HepG2 (cell line): Measurements from ENCODE around the gene CPNE4. TPM values are rescaled to one million over a fixed set of nuclear protein-coding genes. Genes with fewer than 3 reads are reported as not detected.

Experiments used
- ATAC-seq: fragments of 200-7000 bp; cut with Tn5 transposase; 3 replicates; pipeline ENCODE4 v1.9.1; 2020; ENCODE audit warnings: mild to moderate bottlenecking, moderate library complexity
- BruUV-seq: library from RNA; stranded (reverse); fragments of 400-500 nt; replicated peaks from 2 replicates; lab custom pipeline; 2021; lab: Mats Ljungman, UMichigan
- CTCF ChIA-PET: fragments of 300-600 bp; formaldehyde crosslinking; extraction: SDS; loops from one replicate; lab custom pipeline; 2021; ENCODE audit warnings: low total read pairs, inconsistent platforms, low intra/inter-chr PET ratio; lab: Yijun Ruan, JAX
- POLR2A ChIA-PET: fragments of 350-600 bp; sonication (Branson Sonifier 250); formaldehyde crosslinking; loops from one replicate; lab custom pipeline; 2020; ENCODE audit warnings: antibody characterized with exemption, inconsistent platforms; lab: Yijun Ruan, JAX
- DNase-seq: peaks from one replicate; pipeline ENCODE4 v3.0.0-alpha.2; 2015; ENCODE audit warnings: low spot score
- FAIRE-seq: peaks from 3 replicates; lab custom pipeline; 2011; peaks lifted over from hg19 to GRCh38; lab: Jason Lieb, UNC
- H2AFZ ChIP-seq: one replicate; pipeline ENCODE4 v1.6.1; 2011; ENCODE audit warnings: low read length, inconsistent platforms
- H3K27ac ChIP-seq: fragments of 300-600 bp; 3 replicates; pipeline ENCODE4 v1.8.0; 2011; ENCODE audit warnings: mixed run types, mild to moderate bottlenecking, mixed read lengths, low read length, inconsistent platforms; ENCODE audit not compliant: insufficient read depth; ENCODE audit errors: extremely low read length
- H3K27me3 ChIP-seq, 2 experiments: fragments of 200-600 bp in 1 of 2; 2 replicates in 1 of 2; 3 replicates in 1 of 2; pipeline versions ENCODE4 v1.6.0 to v1.8.0; 2011; ENCODE audit warnings: low read length in 2 of 2, mild to moderate bottlenecking in 2 of 2, moderate library complexity in 2 of 2, inconsistent platforms in 1 of 2; ENCODE audit not compliant: insufficient read depth in 2 of 2, control insufficient read depth in 1 of 2
- H3K36me3 ChIP-seq, 2 experiments: fragments of 200-600 bp in 1 of 2; replicated peaks in 1 of 2; 2 replicates in 1 of 2; 3 replicates in 1 of 2; pipeline versions ENCODE4 v1.5.1 to v1.8.0; 2011; ENCODE audit warnings: low read length in 2 of 2, inconsistent platforms in 1 of 2; ENCODE audit not compliant: insufficient read depth in 2 of 2, control insufficient read depth in 1 of 2
- H3K4me1 ChIP-seq: 2 replicates; pipeline ENCODE4 v1.5.1; 2012; ENCODE audit warnings: low read length, inconsistent platforms; ENCODE audit not compliant: insufficient read depth
- H3K4me2 ChIP-seq: 2 replicates; pipeline ENCODE4 v1.6.0; 2011; ENCODE audit warnings: low read depth, low read length, inconsistent platforms
- H3K4me3 ChIP-seq, 3 experiments: fragments of 200-600 bp in 1 of 3; sonication (generic), shearing (Covaris generic) in 1 of 3; replicated peaks in 1 of 3; 2 replicates each; pipeline ENCODE4 v1.5.1; 2011 to 2016; ENCODE audit warnings: low read length in 3 of 3, inconsistent platforms in 2 of 3, low read depth in 2 of 3, mild to moderate bottlenecking in 2 of 3, control low read depth in 1 of 3, mixed read lengths in 1 of 3; ENCODE audit not compliant: insufficient read depth in 1 of 3
- H3K79me2 ChIP-seq: one replicate; pipeline ENCODE4 v1.6.1; 2011; ENCODE audit warnings: low read length, inconsistent platforms; ENCODE audit not compliant: insufficient read depth
- H3K9ac ChIP-seq: 2 replicates; pipeline ENCODE4 v1.6.0; 2011; ENCODE audit warnings: mild to moderate bottlenecking, low read depth, low read length, inconsistent platforms; ENCODE audit not compliant: insufficient read depth
- H3K9me3 ChIP-seq: 2 replicates; pipeline ENCODE4 v1.5.1; 2012; ENCODE audit warnings: mild to moderate bottlenecking, low read length
- H4K20me1 ChIP-seq: 2 replicates; pipeline ENCODE4 v1.6.0; 2011; ENCODE audit warnings: inconsistent platforms, mild to moderate bottlenecking, low read length, moderate library complexity; ENCODE audit not compliant: insufficient read depth
- GPBP1L1 ChIP-seq: sonication (generic); formaldehyde crosslinking; IDR thresholded peaks from 2 replicates; pipeline ENCODE4 v1.5.0; 2020; ENCODE audit warnings: mild to moderate bottlenecking, missing genetic modification reagents
- GPN1 ChIP-seq: sonication (generic); formaldehyde crosslinking; IDR thresholded peaks from 2 replicates; pipeline ENCODE4 v1.5.1; 2020; ENCODE audit warnings: missing genetic modification reagents, borderline replicate concordance
- KAT8 ChIP-seq: IDR thresholded peaks from 2 replicates; pipeline ENCODE4 v1.6.1; 2016; ENCODE audit warnings: missing genetic modification reagents, missing compliant biosample characterization
- MXD3 ChIP-seq: IDR thresholded peaks from 2 replicates; pipeline ENCODE4 v1.6.1; 2016; ENCODE audit warnings: mild to moderate bottlenecking, missing biosample characterization, missing genetic modification reagents
- PLSCR1 ChIP-seq: sonication (generic); formaldehyde crosslinking; IDR thresholded peaks from 2 replicates; pipeline ENCODE4 v1.5.0; 2020; ENCODE audit warnings: missing genetic modification reagents, mild to moderate bottlenecking, borderline replicate concordance
- PPARG ChIP-seq: conservative IDR thresholded peaks from 2 replicates; pipeline ENCODE4 v1.6.1; 2016; ENCODE audit warnings: missing biosample characterization, missing genetic modification reagents
- REXO4 ChIP-seq: sonication (generic); formaldehyde crosslinking; IDR thresholded peaks from 2 replicates; pipeline ENCODE4 v1.8.0; 2022; ENCODE audit warnings: missing genetic modification reagents, mild to moderate bottlenecking, borderline replicate concordance
- ZNF577 ChIP-seq: sonication (generic); formaldehyde crosslinking; IDR thresholded peaks from 2 replicates; pipeline ENCODE4 v1.4.0; 2020; ENCODE audit warnings: mild to moderate bottlenecking, low read depth, missing genetic modification reagents, borderline replicate concordance
- WGBS: methylation state at CpG from one replicate; pipeline ENCODE4 v1.1.6; 2017; ENCODE audit warnings: low lambda C conversion rate; 5-methylcytosine and 5-hydroxymethylcytosine counted together
- in situ Hi-C: cut with HindIII; loops from 2 replicates; pipeline ENCODE4 v1.10.0; 2017; ENCODE audit warnings: low pct_unique_long_range_greater_than_20kb; ENCODE audit not compliant: extremely low pct_ligation_motif_present
- intact Hi-C: fragments of 100-400 bp; cut with micrococcal nuclease; formaldehyde crosslinking; loops from one replicate; pipeline ENCODE4 v1.10.0; 2022; ENCODE audit not compliant: unreplicated experiment
- polyA plus RNA-seq, 8 experiments: library from polyadenylated mRNA; depleted of rRNA in 3 of 8; stranded (reverse) in 7 of 8; unstranded in 1 of 8; fragments of >200 nt; fragmentation: Illumina TruSeq in 4 of 8; extraction: Trizol in 4 of 8; gene quantifications; 2 replicates each; pipeline versions ENCODE4 v1.2.1 to v1.2.3, GENCODE V29; 2011 to 2016; ENCODE audit warnings: low read depth in 4 of 8, missing spikeins in 1 of 8, mixed read lengths in 1 of 8; ENCODE audit not compliant: insufficient read depth in 1 of 8
- total RNA-seq, 5 experiments: library from RNA; depleted of rRNA; stranded (reverse); fragments of >200 nt; fragmentation: Illumina TruSeq; extraction: Trizol; gene quantifications; 2 replicates each; pipeline ENCODE4 v1.2.3, GENCODE V29; 2016; ENCODE audit warnings: low read depth in 1 of 5

Gene CPNE4
- total and polyA plus RNA-seq, 2 of the 13 experiments (the other 11 are each of a cell fraction or from before 2014, with no cell fraction given) = not detected

GRCh38 chr3:131981323-131981722 lies 53.5 kb downstream of the CPNE4 start (continued):
- TF ChIP-seq ZNF577 (CRISPR knock-in tag) (no peak), MXD3 (CRISPR knock-in tag) (no peak), KAT8 (CRISPR knock-in tag) (no peak), PLSCR1 (CRISPR knock-in tag) (no peak)

- no peaks in the 10 kb centered on the region for H3K9me3 ChIP-seq
- TF ChIP-seq PPARG (no peak), GPN1 (CRISPR knock-in tag) (no peak), GPBP1L1 (CRISPR knock-in tag) (no peak), REXO4 (CRISPR knock-in tag) (no peak)
- WGBS = 0% methylated on average over 2 of the region's 2 CpGs
- no peak for FAIRE-seq
- intact Hi-C loops = no loop called here
- H3K4me3 ChIP-seq = no peak overlapping the region
- CTCF ChIA-PET = no interaction called here
- H4K20me1 ChIP-seq = no peaks in the 10 kb centered on the region
- no peaks in the 10 kb centered on the region for H3K36me3 ChIP-seq
- no peak overlapping the region for H2AFZ ChIP-seq
- in situ Hi-C loops = no loop called here
- no TSS peak for BruUV-seq
- no peaks in the 10 kb centered on the region for H3K79me2 ChIP-seq
- no peak overlapping the region for H3K27ac ChIP-seq
- H3K9ac ChIP-seq = no peak overlapping the region
- no peak overlapping the region for H3K4me2 ChIP-seq
- no peak for ATAC-seq
- no peaks in the 10 kb centered on the region for H3K4me1 ChIP-seq
- DNase-seq = no peak
- H3K27me3 ChIP-seq = no peaks in the 10 kb centered on the region
- POLR2A ChIA-PET = no interaction called here
Observed at GRCh38 chr3:131976448-131976847, 58.4 kb downstream of the CPNE4 start.
